ENCODE results near the gene GART. TPM values are rescaled to one million over a fixed set of nuclear protein-coding genes. Genes with fewer than 3 reads are reported as not detected.

The GART gene
- polyA plus RNA-seq, 2 of the 4 experiments (the other 2 are of a cell fraction): 42.3 to 70.2 TPM

DNA sequence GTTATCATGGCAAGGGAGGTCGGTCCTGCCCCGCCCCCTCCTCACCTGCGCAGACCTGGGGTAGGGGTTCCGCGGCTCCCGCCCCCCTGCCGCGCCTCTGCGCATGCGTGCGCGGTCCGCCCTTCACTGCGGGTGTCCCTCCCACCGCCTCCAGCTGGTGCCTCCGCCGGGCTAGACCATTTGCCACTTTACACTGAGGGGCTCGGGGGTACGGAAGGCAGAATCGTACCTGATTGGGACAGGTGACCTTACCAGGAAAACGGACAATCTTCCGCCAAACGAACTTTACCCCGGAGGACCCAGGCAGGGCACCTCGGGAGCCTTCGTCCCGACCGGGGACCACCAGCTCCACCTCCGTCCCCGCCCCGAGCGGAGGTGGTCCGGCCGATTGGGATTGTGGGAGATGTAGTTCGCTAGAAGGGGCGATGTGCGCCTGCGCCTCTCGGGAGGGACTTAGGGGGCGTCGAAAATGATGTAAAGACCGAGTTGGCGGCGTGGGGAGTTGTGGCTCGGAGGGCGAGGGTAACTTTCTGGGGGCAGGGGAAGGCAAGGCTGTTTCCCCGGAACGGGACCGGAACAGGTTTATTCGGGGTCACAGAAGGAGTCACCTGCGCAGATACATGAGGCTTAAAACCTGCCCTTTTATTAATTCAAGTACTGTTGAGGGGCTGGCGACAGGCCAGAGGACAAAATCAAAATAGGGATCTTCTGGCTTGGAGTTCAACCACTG lies 50.4 kb downstream of the GART start, which contains the start of gene DNAJC28 (continued):
- TF ChIP-seq, protein P1, sequence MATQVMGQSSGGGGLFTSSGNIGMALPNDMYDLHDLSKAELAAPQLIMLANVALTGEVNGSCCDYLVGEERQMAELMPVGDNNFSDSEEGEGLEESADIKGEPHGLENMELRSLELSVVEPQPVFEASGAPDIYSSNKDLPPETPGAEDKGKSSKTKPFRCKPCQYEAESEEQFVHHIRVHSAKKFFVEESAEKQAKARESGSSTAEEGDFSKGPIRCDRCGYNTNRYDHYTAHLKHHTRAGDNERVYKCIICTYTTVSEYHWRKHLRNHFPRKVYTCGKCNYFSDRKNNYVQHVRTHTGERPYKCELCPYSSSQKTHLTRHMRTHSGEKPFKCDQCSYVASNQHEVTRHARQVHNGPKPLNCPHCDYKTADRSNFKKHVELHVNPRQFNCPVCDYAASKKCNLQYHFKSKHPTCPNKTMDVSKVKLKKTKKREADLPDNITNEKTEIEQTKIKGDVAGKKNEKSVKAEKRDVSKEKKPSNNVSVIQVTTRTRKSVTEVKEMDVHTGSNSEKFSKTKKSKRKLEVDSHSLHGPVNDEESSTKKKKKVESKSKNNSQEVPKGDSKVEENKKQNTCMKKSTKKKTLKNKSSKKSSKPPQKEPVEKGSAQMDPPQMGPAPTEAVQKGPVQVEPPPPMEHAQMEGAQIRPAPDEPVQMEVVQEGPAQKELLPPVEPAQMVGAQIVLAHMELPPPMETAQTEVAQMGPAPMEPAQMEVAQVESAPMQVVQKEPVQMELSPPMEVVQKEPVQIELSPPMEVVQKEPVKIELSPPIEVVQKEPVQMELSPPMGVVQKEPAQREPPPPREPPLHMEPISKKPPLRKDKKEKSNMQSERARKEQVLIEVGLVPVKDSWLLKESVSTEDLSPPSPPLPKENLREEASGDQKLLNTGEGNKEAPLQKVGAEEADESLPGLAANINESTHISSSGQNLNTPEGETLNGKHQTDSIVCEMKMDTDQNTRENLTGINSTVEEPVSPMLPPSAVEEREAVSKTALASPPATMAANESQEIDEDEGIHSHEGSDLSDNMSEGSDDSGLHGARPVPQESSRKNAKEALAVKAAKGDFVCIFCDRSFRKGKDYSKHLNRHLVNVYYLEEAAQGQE (IDR thresholded peaks at IDR 0.05): no peak
- TF ChIP-seq PHF8 (IDR thresholded peaks at IDR 0.05; ENCODE audit: borderline replicate concordance, low read depth) (peak; percentile 40; the same call in 1 of the 2 replicates), FOXS1 (CRISPR knock-in tag; IDR thresholded peaks at IDR 0.05) (no peak), ESRRA (IDR thresholded peaks at IDR 0.05; ENCODE audit: borderline replicate concordance, low read length) (no peak), JUNB (IDR thresholded peaks at IDR 0.05) (no peak), RNF2 (IDR thresholded peaks at IDR 0.05; ENCODE audit: borderline replicate concordance, low read depth) (no peak), CEBPB (IDR thresholded peaks at IDR 0.05) (no peak), CHD4 (IDR thresholded peaks at IDR 0.05; ENCODE audit: borderline replicate concordance) (no peak)
- TF ChIP-seq, protein P2, sequence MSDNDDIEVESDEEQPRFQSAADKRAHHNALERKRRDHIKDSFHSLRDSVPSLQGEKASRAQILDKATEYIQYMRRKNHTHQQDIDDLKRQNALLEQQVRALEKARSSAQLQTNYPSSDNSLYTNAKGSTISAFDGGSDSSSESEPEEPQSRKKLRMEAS (IDR thresholded peaks at IDR 0.05): 0 out of 2 replicates have a peak, but pooled peaks have one; percentile 34
- TF ChIP-seq, protein P3, sequence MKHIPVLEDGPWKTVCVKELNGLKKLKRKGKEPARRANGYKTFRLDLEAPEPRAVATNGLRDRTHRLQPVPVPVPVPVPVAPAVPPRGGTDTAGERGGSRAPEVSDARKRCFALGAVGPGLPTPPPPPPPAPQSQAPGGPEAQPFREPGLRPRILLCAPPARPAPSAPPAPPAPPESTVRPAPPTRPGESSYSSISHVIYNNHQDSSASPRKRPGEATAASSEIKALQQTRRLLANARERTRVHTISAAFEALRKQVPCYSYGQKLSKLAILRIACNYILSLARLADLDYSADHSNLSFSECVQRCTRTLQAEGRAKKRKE (CRISPR knock-in tag; IDR thresholded peaks at IDR 0.05; ENCODE audit: low read depth): no peak

DNA sequence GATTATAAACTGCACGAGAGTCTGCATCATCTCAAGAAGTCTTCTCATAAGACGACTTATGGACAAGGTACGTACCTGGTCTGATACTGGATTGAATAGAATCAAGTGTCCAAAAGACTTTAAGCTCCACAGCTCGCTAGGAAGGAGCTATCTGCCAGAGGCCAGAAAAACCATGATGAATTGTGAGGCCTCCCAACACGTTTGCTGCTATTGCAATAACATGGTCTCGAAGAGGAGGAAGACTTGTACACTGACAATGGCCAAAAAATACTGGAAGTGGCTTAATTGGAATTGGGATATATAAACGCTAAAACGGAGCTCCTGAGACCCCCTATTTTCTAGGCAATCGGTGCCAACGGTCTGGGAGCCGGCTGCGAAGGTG lies 50.9 kb downstream of the GART start:
- no peak for FAIRE-seq
- Histone ChIP-seq H3K4me2 (peak overlapping the region; percentile 79), H3K27ac (peak overlapping the region; percentile 76 to 86), H3K9me3 (no peaks in the 10 kb centered on the region), H3K4me1 (peaks cover 4% of the 10 kb centered on the region; the same call in 1 of the 3 replicates), H3K4me3 (peak overlapping the region; percentile 56)
- ATAC-seq: peak; percentile 25 to 27; a peak in 4 of 6 replicates
- TF ChIP-seq RAD21 (conservative IDR thresholded peaks at IDR 0.05 in 1 of 2, IDR thresholded peaks at IDR 0.05 in 1 of 2): no peak
- no peak for TF ChIP-seq EHF (CRISPR knock-in tag; IDR thresholded peaks at IDR 0.05)
- ChIA-PET POLR2A (interaction anchor here (0.8 to 1.6 kb wide), 4 partner anchors 9 to 98 kb away, joined by 3 to 49 read pairs (median 4); partner anchors contain the start of genes DONSON and TMEM50B), CTCF (interaction anchor here (0.6 to 2.7 kb wide), 7 partner anchors 9 to 129 kb away, joined by 3 to 11 read pairs (median 3); partner anchors contain the start of gene TMEM50B)
- WGBS (ENCODE audit: missing lambda C conversion rate): 13% methylated on average over 8 of the region's 12 CpGs
- no peak for DNase-seq (ENCODE audit: low read depth in 1 of 2, low spot score in 1 of 2)

DNA sequence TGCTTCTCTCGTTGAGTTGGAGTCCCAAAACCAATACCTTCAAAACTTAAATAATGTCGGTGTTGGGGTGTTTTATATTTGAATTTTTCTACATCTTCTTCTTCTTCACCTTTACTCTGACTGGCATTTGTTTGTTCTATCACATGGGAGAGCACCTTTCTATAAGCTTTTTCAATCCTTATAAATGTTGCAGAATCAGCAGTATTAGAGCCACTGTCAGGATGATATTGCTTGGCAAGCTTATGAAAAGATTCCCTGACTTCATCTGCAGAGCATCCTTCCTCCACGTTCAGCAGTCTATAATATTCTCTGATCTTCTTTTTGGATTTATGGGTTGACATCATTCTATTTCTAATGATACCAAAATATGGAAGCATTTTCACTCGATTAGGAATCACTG lies 53.0 kb downstream of the GART start:
- POLR2A ChIA-PET: no interaction called here
- ATAC-seq (no peak), DNase-seq (ENCODE audit: low read depth in 1 of 2, low spot score in 1 of 2) (no peak), FAIRE-seq (no peak)
- H3K9me3 ChIP-seq: no peaks in the 10 kb centered on the region
- CTCF ChIA-PET: no interaction called here
- H3K4me2 ChIP-seq: no peak overlapping the region
- no peak for TF ChIP-seq KDM1A (IDR thresholded peaks at IDR 0.05; ENCODE audit: low read depth)
- TF ChIP-seq RARB (CRISPR knock-in tag; IDR thresholded peaks at IDR 0.05): no peak
- no peak for TF ChIP-seq POLR2AphosphoS2 (conservative IDR thresholded peaks at IDR 0.05; ENCODE audit: low read length)
- TF ChIP-seq MAFK (IDR thresholded peaks at IDR 0.05; ENCODE audit: partially characterized antibody): peak; percentile 85
- WGBS (ENCODE audit: missing lambda C conversion rate): 68% methylated on average over 4 of the region's 4 CpGs
- H3K4me1 ChIP-seq: peaks cover 4% of the 10 kb centered on the region; the same call in 1 of the 3 replicates
- H3K27ac ChIP-seq: no peak overlapping the region
- H3K4me3 ChIP-seq: no peak overlapping the region

All from A549 (cell line).